Transverse colon (tissue), 4 donors: ENCODE measurements around the gene KRTAP20-3. TPM values are rescaled to one million over a fixed set of nuclear protein-coding genes. Genes with fewer than 3 reads are reported as not detected.

Experiments used
- DNase-seq: peaks from one replicate; pipeline ENCODE4 v3.0.0-alpha.2; 2019
- H3K27ac ChIP-seq, 4 donors: fragments of 200-600 bp; sonication (generic); 2 replicates each; pipeline ENCODE4 v1.5.1; 2016 to 2018; ENCODE audit warnings: inconsistent platforms in 4 of 4
- H3K27me3 ChIP-seq: fragments of 200-600 bp; sonication (generic); 2 replicates; pipeline ENCODE4 v1.5.1; 2017; ENCODE audit warnings: inconsistent platforms
- H3K36me3 ChIP-seq, 4 donors: fragments of 200-600 bp; sonication (generic); 2 replicates each; pipeline ENCODE4 v1.5.1; 2017 to 2019; ENCODE audit warnings: inconsistent platforms in 4 of 4
- H3K4me1 ChIP-seq, 4 donors: fragments of 200-600 bp; sonication (generic); 2 replicates each; pipeline ENCODE4 v1.5.1; 2017 to 2020; ENCODE audit warnings: inconsistent platforms in 4 of 4
- H3K4me3 ChIP-seq, 4 donors: fragments of 200-600 bp; sonication (generic); 1 replicate in 1 of 4; 2 replicates in 3 of 4; pipeline versions ENCODE4 v1.5.1 to v1.6.1; 2017 to 2019; ENCODE audit warnings: inconsistent platforms in 4 of 4
- H3K9me3 ChIP-seq, 2 donors: fragments of 200-600 bp; sonication (generic); 2 replicates each; pipeline ENCODE4 v1.5.1; 2017 to 2019; ENCODE audit warnings: inconsistent platforms in 2 of 2
- CTCF ChIP-seq, 5 experiments: fragments of 200-600 bp in 3 of 5; fragments of 450-650 bp in 2 of 5; sonication (generic) in 3 of 5; IDR thresholded peaks; 1 replicate in 2 of 5; 2 replicates in 3 of 5; pipeline ENCODE4 v1.5.1; 2016 to 2017; ENCODE audit warnings: antibody characterized with exemption in 5 of 5, inconsistent platforms in 3 of 5, mild to moderate bottlenecking in 2 of 5, moderate library complexity in 1 of 5
- EP300 ChIP-seq: sonication (generic); formaldehyde crosslinking; IDR thresholded peaks from one replicate; pipeline ENCODE4 v1.6.1; 2017; ENCODE audit warnings: antibody characterized with exemption, low read depth
- POLR2A ChIP-seq: fragments of 450-650 bp; IDR thresholded peaks from one replicate; pipeline ENCODE4 v1.6.1; 2016; ENCODE audit warnings: antibody characterized with exemption, mild to moderate bottlenecking, moderate library complexity
- POLR2AphosphoS5 ChIP-seq, 3 donors: sonication (generic); formaldehyde crosslinking; IDR thresholded peaks; one replicate each; pipeline ENCODE4 v1.6.1; 2016; ENCODE audit warnings: antibody characterized with exemption in 3 of 3
- WGBS, 2 donors: methylation state at CpG; one replicate each; pipeline ENCODE4 v1.1.5; 2018; ENCODE audit warnings: low coverage in 1 of 2; 5-methylcytosine and 5-hydroxymethylcytosine counted together
- in situ Hi-C, 4 donors: fragments of 200-750 bp; cut with MboI; loops; one replicate each; pipeline versions ENCODE4 v1.15.0 to v1.15.1; 2017; ENCODE audit warnings: low sequenced_read_pairs in 3 of 4, low pct_ligation_motif_present in 1 of 4, low pct_unique_long_range_greater_than_20kb in 1 of 4
- intact Hi-C: fragments of 100-400 bp; cut with DNase I; formaldehyde crosslinking; loops from one replicate; pipeline ENCODE4 v1.15.1; 2023; ENCODE audit warnings: low total_unique reads
- total RNA-seq, 4 donors: library from RNA; depleted of rRNA; stranded (reverse); fragments of >200 nt; gene quantifications; one replicate each; pipeline ENCODE4 v1.1.0, GENCODE V29; 2016

Gene KRTAP20-3
- total RNA-seq, 4 donors from 2014 or later = not detected

- intact Hi-C loops = no loop called here
- in situ Hi-C loops = no loop called here
- no peaks in the 10 kb centered on the region for H3K4me1 ChIP-seq
Measured at GRCh38 chr21:30652891-30653290, 10.2 kb downstream of the KRTAP20-3 start.

GRCh38 chr21:30668776-30669175 lies 26.1 kb downstream of the KRTAP20-3 start:
- H3K4me3 ChIP-seq = no peak overlapping the region
- TF ChIP-seq POLR2AphosphoS5 (IDR thresholded peaks at IDR 0.05) = no peak
- no peak for TF ChIP-seq CTCF (IDR thresholded peaks at IDR 0.05)
- no peak for TF ChIP-seq EP300
- no peak for TF ChIP-seq POLR2A
- H3K27ac ChIP-seq = no peak overlapping the region
- intact Hi-C loops = loop anchor here (10.0 kb wide), 1 partner anchor 64 kb away; the partner anchor contains the start of gene KRTAP22-1
- H3K36me3 ChIP-seq = no peaks in the 10 kb centered on the region
- DNase-seq = no peak
- H3K4me1 ChIP-seq = no peaks in the 10 kb centered on the region
- no peaks in the 10 kb centered on the region for H3K27me3 ChIP-seq
- in situ Hi-C loops = no loop called here
- 80 to 83% methylated on average over 1 of the region's 1 CpG for WGBS, 2 donors
- no peaks in the 10 kb centered on the region for H3K9me3 ChIP-seq

More at GRCh38 chr21:30652891-30653290, 10.2 kb downstream of the KRTAP20-3 start:
- no peaks in the 10 kb centered on the region for H3K27me3 ChIP-seq
- no peaks in the 10 kb centered on the region for H3K36me3 ChIP-seq
- H3K4me3 ChIP-seq = no peak overlapping the region
- peaks cover 0 to 5% of the 10 kb centered on the region in 2 donors for H3K9me3 ChIP-seq
- no peak overlapping the region for H3K27ac ChIP-seq
- TF ChIP-seq CTCF (IDR thresholded peaks at IDR 0.05) (no peak), EP300 (no peak), POLR2A (no peak), POLR2AphosphoS5 (IDR thresholded peaks at IDR 0.05) (no peak)
- DNase-seq = no peak

- Histone ChIP-seq H3K27ac (no peak overlapping the region), H3K9me3 (no peaks in the 10 kb centered on the region), H3K4me3 (no peak overlapping the region), H3K36me3 (no peaks in the 10 kb centered on the region), H3K27me3 (no peaks in the 10 kb centered on the region), H3K4me1 (no peaks in the 10 kb centered on the region)
- intact Hi-C loops (no loop called here), in situ Hi-C loops (no loop called here)
- 61 to 67% methylated on average over 2 of the region's 2 CpGs for WGBS, 2 donors
- TF ChIP-seq CTCF (IDR thresholded peaks at IDR 0.05) = no peak
- TF ChIP-seq POLR2A = no peak
- no peak for DNase-seq
Measured at GRCh38 chr21:30672985-30673650, 30.5 kb downstream of the KRTAP20-3 start.

GRCh38 chr21:30674312-30674711 lies 31.6 kb downstream of the KRTAP20-3 start:
- H3K4me1 ChIP-seq = no peaks in the 10 kb centered on the region
- no peak for DNase-seq
- TF ChIP-seq CTCF (IDR thresholded peaks at IDR 0.05) (no peak), EP300 (no peak), POLR2A (no peak), POLR2AphosphoS5 (IDR thresholded peaks at IDR 0.05) (no peak)
- H3K27ac ChIP-seq = no peak overlapping the region
- no peaks in the 10 kb centered on the region for H3K36me3 ChIP-seq
- in situ Hi-C loops (no loop called here), intact Hi-C loops (no loop called here)
- 66 to 80% methylated on average over 1 of the region's 1 CpG for WGBS, 2 donors
- no peaks in the 10 kb centered on the region for H3K27me3 ChIP-seq
- no peaks in the 10 kb centered on the region for H3K9me3 ChIP-seq
- no peak overlapping the region for H3K4me3 ChIP-seq
